ENCODE results near the gene EIPR1.
A peak's percentile ranks its signal among the peaks of the same experiment; 100 is the strongest.
"Not testable (repeated sequence)": the region's sequence is repeated elsewhere in the genome, so short reads cannot be mapped to it uniquely, and the experiment has no call there.

EIPR1 gene

DNA sequence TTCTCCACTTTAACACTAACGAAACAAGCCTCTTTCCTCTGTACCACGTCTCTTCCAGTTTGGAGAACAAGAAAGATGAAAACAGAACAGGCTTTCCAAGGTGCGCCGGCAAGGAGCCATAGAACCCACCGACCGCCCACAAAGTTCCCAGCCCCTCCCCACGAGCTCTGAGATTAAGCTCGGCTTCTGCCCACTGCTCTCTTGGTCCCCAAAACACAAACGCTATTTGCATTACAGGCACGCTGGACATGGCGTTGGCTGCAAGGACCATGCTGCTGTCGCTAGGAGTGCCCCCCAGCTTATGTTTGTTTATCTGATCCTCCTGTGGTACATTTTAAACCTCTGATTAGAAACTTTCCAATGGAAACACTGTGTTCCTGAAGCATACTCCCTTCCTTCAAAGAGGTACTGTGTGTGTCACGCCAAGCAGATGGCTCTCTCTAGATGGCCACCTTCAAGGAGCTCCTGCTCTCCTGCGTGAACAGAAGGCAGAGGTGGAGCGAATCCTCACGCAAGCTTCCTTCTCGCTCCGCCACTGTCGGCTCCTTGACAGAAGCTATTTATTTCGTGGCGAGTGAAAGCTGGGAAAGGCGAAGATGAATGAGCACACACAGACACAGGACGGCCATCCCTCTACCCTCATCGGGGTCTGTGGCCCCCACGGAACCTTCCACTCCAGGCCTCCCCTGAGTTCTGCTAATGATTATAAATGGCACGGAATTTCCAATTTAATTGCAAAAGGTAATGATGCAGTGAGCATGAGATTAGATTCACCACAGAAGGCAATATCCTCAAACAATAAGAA lies 166.2 kb downstream of the EIPR1 start:
- DNase-seq (ENCODE audit: low read depth): no peak

- no peak for DNase-seq (ENCODE audit: low read depth)
These were observed 167.4 kb downstream of the EIPR1 start for GRCh38 chr2:3210257-3210656.

GRCh38 chr2:3209258-3209657 lies 168.4 kb downstream of the EIPR1 start:
- DNase-seq (ENCODE audit: low read depth): no peak

DNA sequence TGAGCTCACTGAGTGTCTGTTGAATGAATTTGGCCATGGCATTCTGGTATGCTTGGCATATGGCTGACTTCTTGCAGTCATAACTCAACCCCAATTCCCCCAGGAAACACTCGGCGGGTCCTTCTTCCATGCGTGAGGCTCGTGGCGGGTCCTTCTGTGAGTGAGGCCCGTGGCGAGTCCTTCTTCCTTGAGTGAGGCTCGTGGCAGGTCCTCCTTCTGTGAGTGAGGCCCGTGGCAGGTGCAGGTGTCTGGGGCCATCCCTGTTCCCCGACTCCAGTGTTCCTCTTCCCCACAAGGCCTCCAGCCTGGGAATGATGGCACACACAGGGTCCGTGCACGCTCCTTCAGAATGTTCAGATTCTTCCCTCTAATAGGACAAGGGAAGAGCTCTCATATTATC lies 169.0 kb downstream of the EIPR1 start:
- DNase-seq (ENCODE audit: low read depth): no peak

GRCh38 chr2:3208179-3208578 lies 169.4 kb downstream of the EIPR1 start:
- DNase-seq (ENCODE audit: low read depth): no peak

DNA sequence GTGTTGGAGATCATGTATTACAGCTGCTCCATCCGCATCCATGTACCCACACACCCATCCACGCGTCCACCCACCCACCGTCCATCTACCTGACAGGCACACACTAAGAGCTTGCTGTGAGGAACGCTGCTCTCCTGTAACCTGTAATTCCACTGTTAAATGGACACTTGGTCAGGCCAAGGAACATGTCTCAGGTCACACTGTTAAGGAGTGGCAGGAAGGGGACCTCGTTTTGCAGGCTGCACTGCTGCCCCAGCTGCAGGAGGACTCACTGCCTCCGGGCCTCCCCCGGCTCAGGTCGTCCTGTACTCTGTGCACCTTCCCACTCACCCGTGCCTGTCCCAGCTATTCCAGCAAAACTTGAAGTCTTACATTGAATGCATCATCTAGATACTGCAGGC lies 170.5 kb downstream of the EIPR1 start:
- no peak for DNase-seq (ENCODE audit: low read depth)

DNA sequence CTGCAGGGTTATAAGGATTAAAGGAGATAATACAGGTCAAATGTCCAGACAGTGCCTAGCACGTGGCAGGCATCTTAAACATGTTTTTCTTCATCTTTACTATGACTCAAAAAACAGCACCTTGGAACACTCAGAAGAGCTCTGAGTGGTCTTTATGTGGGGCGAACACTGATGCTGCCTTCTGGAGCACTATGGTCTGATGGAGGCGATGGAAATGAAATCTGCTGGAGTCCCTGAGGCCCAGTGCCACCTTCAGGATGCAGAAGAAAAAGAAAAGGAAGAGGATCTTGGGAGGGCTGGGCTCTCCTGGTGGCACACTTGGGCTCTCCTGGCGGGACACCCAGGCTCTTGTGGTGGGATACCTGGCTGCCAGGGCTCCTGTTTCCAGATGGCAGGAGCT lies 171.8 kb downstream of the EIPR1 start:
- no peak for DNase-seq (ENCODE audit: low read depth)

DNA sequence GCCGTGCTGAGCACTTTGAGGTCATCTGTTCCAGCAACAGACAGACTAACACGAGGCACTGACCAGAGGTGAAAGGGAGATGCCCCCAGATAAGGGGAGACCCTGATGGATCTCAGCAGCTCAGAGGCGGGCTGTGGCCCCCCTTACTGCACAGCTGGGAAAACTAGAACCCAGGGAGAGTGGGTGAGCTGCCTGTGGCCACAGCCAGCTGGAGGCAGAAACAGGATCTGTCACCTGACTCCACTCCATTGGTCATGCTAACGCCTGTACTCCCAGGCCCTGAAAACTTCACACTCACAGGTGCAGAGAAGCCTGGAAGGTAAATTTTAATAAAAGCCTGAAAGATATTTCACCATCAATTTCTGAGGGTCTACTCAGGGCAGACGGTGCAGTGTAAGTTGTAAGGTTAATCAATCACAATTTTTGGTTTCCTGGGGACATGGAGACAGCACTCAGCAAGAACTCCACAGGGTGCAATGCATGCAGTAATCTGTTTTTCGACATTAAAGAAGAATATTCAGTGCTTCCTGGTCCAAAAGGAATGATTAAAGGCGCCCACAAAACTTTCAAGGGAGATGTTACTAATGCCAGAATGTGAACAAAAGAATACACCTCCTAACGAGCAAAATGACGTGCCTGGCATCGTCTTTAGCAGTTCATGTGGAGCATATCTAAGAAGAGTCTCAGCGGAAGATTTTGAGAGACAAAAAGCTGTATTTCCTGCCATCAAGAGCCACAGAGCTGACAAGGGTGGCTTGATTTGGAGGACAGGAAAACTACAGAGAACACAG lies 173.4 kb downstream of the EIPR1 start:
- DNase-seq (ENCODE audit: low read depth): no peak

- DNase-seq (ENCODE audit: low read depth): no peak
These were observed 174.1 kb downstream of the EIPR1 start for GRCh38 chr2:3203497-3204019.

GRCh38 chr2:3202926-3203325 lies 174.7 kb downstream of the EIPR1 start:
- DNase-seq (ENCODE audit: low read depth): no peak

DNA sequence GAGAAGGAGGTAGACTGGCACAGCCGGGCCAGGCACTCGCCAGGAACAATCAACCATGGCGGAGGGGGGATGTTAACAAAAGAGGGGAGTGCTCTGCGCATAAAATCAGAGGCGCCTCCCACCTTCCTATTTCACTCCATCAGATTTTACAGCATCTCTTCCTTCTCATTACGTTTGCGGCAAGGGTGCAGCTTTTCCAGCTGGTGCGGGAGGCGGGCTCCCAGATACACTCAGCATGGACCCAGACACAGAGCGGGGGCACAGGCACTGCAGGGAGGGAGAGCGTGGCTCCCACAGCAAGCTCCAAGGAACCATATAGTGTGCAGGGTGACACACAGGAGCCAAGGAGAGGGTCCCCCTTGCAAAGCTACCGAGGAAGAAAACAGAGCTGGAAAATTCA lies 176.3 kb downstream of the EIPR1 start:
- DNase-seq (ENCODE audit: low read depth): no peak

DNA sequence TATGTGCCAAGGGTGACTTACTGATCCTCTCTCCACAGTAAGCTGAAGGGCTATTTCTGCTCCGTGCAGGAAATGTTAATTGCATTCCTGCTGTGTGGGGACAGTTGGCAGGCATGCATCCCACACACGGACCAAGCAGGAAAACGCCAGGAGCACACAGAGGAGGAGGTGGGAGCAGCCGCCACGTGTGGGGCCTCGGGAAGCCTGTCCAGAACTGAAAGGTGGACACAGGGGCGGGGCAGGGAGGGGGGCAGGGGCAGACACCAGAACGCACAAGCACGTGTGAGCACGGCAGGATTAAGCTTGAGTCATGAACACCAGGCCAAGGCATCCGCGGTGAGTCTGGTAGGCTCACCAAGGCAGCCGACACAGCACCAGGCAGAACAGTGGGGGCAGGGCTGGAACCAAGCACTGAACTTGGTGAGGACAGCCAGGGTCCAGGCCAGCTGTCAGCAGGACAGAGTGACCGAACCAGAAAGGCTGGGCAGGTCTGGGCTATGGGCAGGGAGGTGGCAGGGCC lies 177.1 kb downstream of the EIPR1 start:
- peak; percentile 39 for DNase-seq (ENCODE audit: low read depth)

GRCh38 chr2:3199627-3200345 lies 177.8 kb downstream of the EIPR1 start:
- DNase-seq (ENCODE audit: low read depth): no peak

GRCh38 chr2:3198671-3199192 lies 178.9 kb downstream of the EIPR1 start:
- DNase-seq (ENCODE audit: low read depth): not testable (repeated sequence)

- no peak for DNase-seq (ENCODE audit: low read depth)
These were observed 179.5 kb downstream of the EIPR1 start for GRCh38 chr2:3198119-3198518.

DNA sequence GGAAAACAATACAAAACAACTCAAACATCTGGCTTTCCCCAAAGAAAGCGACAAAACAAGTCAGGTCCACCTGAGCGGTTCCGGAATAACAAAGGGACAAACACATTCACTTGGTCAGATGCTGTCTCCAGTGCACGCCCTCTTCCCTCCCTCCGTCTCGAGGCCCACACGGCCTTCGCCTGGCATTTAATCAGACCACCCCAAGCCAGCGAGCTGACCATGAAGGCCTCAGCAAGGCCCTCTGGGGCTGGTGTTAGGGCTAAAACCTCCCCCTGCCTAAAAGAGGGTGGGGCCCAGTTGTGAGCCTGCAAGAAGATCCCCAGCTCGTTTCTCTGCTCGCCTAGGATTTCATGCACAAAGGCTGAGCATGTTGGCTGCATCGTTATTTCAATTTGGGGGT lies 180.3 kb downstream of the EIPR1 start:
- DNase-seq (ENCODE audit: low read depth): no peak

DNA sequence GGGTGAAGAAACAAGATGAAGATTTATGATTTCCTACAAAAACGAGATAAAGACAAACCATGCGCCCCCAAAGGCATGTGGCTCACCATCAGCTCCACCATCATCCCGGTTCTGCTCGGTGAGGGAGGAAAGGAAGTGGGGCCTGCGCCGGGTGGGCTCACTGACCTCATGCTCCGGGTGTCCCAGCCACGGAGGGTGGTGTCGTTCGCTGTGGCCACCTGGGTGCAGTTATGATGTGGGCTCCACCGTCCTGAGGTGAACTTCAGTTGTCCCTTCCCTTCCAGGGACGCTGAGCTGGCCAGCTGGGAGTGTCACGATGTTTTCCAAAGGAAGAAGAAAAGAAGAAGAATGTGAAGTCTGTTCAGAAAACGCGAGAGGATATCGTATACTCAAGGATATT lies 180.9 kb downstream of the EIPR1 start:
- no peak for DNase-seq (ENCODE audit: low read depth)

- DNase-seq (ENCODE audit: low read depth): no peak
These were observed 181.8 kb downstream of the EIPR1 start for GRCh38 chr2:3195641-3196476.

DNA sequence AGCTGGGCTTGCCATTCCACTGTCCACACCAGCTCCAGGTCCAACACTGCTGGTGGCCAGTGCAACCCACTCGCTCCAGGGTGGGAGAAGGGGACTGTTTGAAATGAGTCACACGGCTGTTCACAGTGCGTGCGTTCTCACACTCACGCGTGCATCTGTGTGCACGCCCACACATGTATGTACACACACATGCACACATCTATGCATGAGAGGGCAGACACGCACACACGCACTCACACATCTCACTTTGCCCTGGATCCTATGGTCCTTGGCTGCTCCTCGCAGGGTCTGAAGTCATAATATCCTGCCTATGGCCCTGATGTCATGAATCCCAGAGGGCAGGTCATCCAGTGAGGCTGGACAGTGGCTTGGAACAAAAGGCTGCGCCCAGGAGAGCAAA lies 182.8 kb downstream of the EIPR1 start:
- no peak for DNase-seq (ENCODE audit: low read depth)

GRCh38 chr2:3193443-3194330 lies 183.9 kb downstream of the EIPR1 start:
- no peak for DNase-seq (ENCODE audit: low read depth)
